ENCODE results near the gene GZMA. TPM values are rescaled to one million over a fixed set of nuclear protein-coding genes. Genes with fewer than 3 reads are reported as not detected.

GZMA gene
- total RNA-seq, 1 experiment from 2014 or later, result not detected

DNA sequence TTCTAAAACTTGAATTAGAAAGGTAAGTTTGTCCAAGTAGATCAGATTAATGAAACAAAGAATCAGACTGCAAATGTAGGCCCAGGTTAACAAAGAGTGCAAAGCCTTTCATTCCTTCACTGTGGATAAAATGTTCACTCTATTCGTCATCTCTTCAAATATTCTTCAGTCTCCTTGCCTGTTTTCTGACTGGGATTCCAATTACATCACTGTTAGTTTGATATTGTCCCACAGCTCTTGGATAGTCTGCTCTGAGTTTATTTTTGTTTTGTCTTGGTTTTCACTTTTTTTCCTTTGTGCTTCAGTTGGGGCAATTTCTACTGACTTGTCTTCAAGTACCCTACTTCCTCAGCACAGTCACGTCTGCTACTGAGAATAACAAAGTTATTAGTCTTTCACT, 38.5 kb upstream of the GZMA start:
- Histone ChIP-seq H3K4ac (ENCODE audit: low read depth, low read length) (no peak overlapping the region), H3K56ac (ENCODE audit: insufficient read length, low read depth, low read length) (no peak overlapping the region), H2BK15ac (ENCODE audit: low read depth, low read length) (no peak overlapping the region), H2BK120ac (ENCODE audit: low read depth, low read length, poor library complexity, severe bottlenecking) (no peak overlapping the region), H2AFZ (ENCODE audit: low read length) (no peak overlapping the region), H4K91ac (ENCODE audit: insufficient read length, low read depth, low read length) (no peak overlapping the region), H3K27ac (ENCODE audit: insufficient read length, low read depth, low read length) (no peak overlapping the region), H2AK5ac (ENCODE audit: insufficient read length, low read length) (no peak overlapping the region), H3K79me2 (ENCODE audit: insufficient read depth, low read length) (no peaks in the 10 kb centered on the region), H4K5ac (ENCODE audit: insufficient read length, low read depth, low read length) (no peak overlapping the region), H3K23me2 (ENCODE audit: insufficient read length, low read depth, low read length, poor library complexity, severe bottlenecking) (no peaks in the 10 kb centered on the region), H3K9ac (ENCODE audit: extremely low read depth, insufficient read length, low read length) (no peak overlapping the region), H2BK20ac (ENCODE audit: low read depth, low read length, poor library complexity, severe bottlenecking) (no peak overlapping the region), H3K14ac (ENCODE audit: insufficient read depth, low read length) (no peak overlapping the region), H4K20me1 (ENCODE audit: control insufficient read depth, insufficient read depth, insufficient read length) (no peaks in the 10 kb centered on the region), H3K79me1 (ENCODE audit: insufficient read depth, low read depth, low read length, poor library complexity, severe bottlenecking) (no peaks in the 10 kb centered on the region), H3K18ac (ENCODE audit: insufficient read length, low read depth, low read length) (no peak overlapping the region), H3T11ph (ENCODE audit: low read length) (no peak overlapping the region), H2BK5ac (ENCODE audit: insufficient read length, low read length) (no peak overlapping the region), H4K8ac (replicated peaks; ENCODE audit: insufficient read length, low read depth, low read length) (no peak overlapping the region), H3K9me3 (ENCODE audit: control insufficient read depth, low read depth, low read length) (no peaks in the 10 kb centered on the region), H3K27me3 (ENCODE audit: insufficient read depth, low read length) (no peaks in the 10 kb centered on the region), H2BK12ac (ENCODE audit: insufficient read length, low read depth, low read length) (no peak overlapping the region), H3K4me1 (ENCODE audit: insufficient read depth, low read length) (no peaks in the 10 kb centered on the region), H3K23ac (ENCODE audit: insufficient read length, low read depth, low read length) (no peak overlapping the region), H3K4me2 (ENCODE audit: insufficient read depth, insufficient read length, low read length) (no peak overlapping the region)
- DNase-seq, result no peak
- TF ChIP-seq, protein P1, sequence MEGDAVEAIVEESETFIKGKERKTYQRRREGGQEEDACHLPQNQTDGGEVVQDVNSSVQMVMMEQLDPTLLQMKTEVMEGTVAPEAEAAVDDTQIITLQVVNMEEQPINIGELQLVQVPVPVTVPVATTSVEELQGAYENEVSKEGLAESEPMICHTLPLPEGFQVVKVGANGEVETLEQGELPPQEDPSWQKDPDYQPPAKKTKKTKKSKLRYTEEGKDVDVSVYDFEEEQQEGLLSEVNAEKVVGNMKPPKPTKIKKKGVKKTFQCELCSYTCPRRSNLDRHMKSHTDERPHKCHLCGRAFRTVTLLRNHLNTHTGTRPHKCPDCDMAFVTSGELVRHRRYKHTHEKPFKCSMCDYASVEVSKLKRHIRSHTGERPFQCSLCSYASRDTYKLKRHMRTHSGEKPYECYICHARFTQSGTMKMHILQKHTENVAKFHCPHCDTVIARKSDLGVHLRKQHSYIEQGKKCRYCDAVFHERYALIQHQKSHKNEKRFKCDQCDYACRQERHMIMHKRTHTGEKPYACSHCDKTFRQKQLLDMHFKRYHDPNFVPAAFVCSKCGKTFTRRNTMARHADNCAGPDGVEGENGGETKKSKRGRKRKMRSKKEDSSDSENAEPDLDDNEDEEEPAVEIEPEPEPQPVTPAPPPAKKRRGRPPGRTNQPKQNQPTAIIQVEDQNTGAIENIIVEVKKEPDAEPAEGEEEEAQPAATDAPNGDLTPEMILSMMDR (conservative IDR thresholded peaks at IDR 0.05), result no peak
- no peak overlapping the region for H3K4me3 Mint-ChIP-seq
- WGBS (ENCODE audit: extremely low coverage, insufficient read length, low lambda C conversion rate), result no CpG with 5 or more reads among the region's 2 CpGs
- no peak overlapping the region for H3K27ac Mint-ChIP-seq
- H3K9me3 Mint-ChIP-seq, result peaks cover 0 to 18% of the 10 kb centered on the region in 2 experiments; a peak in 4 of 5 replicates
- H3K36me3 Mint-ChIP-seq (ENCODE audit: insufficient read depth in 1 of 3, low read depth in 3 of 3), result peaks cover 0 to 6% (median 5%) of the 10 kb centered on the region in 3 experiments; a peak in 3 of 7 replicates
- no peaks in the 10 kb centered on the region for H3K4me1 Mint-ChIP-seq
- H3K27me3 Mint-ChIP-seq (ENCODE audit: low read depth), result no peaks in the 10 kb centered on the region; the same call in 1 of the 2 replicates
